RWPE1 (cell line): ENCODE measurements around the gene SOCS1.

Source experiments
- CTCF ChIA-PET: fragments of 350-600 bp; sonication (Branson Sonifier 250); formaldehyde crosslinking; extraction: SDS; loops from one replicate; lab custom pipeline; 2021; lab: Yijun Ruan, JAX
- POLR2A ChIA-PET: fragments of 400-600 bp; formaldehyde crosslinking; extraction: SDS; loops from one replicate; lab custom pipeline; 2020; ENCODE audit warnings: antibody characterized with exemption; ENCODE audit not compliant: low non-redundant PET; lab: Yijun Ruan, JAX
- DNase-seq: peaks from one replicate; pipeline ENCODE4 v3.0.0; 2012; ENCODE audit warnings: low spot score
- H3K27ac ChIP-seq: fragments of 450-650 bp; 2 replicates; pipeline ENCODE4 v1.5.1; 2017
- TF ChIP-seq, protein P1 (sequence below): fragments of 450-650 bp; conservative IDR thresholded peaks from 2 replicates; pipeline ENCODE4 v1.5.1; 2017; ENCODE audit warnings: low read depth, mild to moderate bottlenecking

Gene SOCS1

DNA sequence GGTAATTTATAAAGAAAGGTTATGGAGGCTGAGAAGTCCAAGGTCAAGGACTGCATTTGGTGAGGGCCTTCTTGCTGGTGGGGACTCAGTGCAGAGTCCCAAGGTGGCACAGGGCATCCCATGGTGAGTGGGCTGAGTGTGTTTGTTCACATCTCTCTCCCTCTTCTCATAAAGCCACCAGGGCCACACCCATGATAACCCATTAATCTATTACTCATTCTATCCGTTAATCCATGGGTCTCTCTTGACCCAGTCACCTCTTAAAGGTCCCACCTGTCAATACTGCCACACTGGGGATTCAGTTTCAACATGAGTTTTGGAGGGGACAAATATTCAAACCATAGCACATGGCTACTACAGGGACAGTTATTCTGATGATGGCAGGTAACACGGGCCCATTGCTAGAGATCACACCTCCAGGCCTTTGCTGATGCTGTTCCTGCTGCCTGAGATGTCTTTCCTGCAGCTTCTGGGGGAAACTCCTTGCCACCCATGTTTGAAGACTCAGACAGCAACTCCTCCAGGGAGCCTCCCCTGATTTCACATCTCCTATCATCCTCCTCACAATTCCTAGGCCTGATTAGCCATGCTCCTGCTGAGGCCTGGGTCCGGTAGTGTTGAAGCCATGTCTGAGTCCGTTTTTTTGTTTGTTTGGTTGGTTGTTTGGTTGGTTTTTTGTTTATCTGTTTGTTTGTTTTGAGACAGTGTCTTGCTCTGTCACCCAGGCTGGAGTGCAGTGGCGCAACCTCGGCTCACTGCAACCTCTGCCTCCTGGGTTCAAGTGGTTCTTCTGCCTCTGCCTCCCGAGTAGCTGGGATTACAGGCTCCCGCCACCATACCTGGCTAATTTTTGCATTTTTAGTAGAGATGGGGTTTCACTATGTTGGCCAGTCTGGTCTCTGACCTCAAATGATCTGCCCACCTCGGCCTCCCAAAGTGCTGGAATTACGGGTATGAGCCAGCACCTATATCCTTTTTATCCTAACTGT is 16.1 kb downstream of the SOCS1 start:
- ChIA-PET CTCF (interaction anchor here (0.7 kb wide), 1 partner anchor 146 kb away, joined by 11 read pairs; no protein-coding TSS in a partner anchor), POLR2A (no interaction called here)
- TF ChIP-seq, protein P1, sequence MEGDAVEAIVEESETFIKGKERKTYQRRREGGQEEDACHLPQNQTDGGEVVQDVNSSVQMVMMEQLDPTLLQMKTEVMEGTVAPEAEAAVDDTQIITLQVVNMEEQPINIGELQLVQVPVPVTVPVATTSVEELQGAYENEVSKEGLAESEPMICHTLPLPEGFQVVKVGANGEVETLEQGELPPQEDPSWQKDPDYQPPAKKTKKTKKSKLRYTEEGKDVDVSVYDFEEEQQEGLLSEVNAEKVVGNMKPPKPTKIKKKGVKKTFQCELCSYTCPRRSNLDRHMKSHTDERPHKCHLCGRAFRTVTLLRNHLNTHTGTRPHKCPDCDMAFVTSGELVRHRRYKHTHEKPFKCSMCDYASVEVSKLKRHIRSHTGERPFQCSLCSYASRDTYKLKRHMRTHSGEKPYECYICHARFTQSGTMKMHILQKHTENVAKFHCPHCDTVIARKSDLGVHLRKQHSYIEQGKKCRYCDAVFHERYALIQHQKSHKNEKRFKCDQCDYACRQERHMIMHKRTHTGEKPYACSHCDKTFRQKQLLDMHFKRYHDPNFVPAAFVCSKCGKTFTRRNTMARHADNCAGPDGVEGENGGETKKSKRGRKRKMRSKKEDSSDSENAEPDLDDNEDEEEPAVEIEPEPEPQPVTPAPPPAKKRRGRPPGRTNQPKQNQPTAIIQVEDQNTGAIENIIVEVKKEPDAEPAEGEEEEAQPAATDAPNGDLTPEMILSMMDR = no peak
- DNase-seq = no peak
- H3K27ac ChIP-seq = no peak overlapping the region

GRCh38 chr16:11238272-11239202 is 17.5 kb downstream of the SOCS1 start:
- TF ChIP-seq, protein P1 = no peak
- DNase-seq = no peak
- POLR2A ChIA-PET = no interaction called here
- no peak overlapping the region for H3K27ac ChIP-seq
- CTCF ChIA-PET = interaction anchor here (0.5 kb wide), 1 partner anchor 658 kb away, joined by 4 read pairs; the partner anchor contains the start of gene EMP2

DNA sequence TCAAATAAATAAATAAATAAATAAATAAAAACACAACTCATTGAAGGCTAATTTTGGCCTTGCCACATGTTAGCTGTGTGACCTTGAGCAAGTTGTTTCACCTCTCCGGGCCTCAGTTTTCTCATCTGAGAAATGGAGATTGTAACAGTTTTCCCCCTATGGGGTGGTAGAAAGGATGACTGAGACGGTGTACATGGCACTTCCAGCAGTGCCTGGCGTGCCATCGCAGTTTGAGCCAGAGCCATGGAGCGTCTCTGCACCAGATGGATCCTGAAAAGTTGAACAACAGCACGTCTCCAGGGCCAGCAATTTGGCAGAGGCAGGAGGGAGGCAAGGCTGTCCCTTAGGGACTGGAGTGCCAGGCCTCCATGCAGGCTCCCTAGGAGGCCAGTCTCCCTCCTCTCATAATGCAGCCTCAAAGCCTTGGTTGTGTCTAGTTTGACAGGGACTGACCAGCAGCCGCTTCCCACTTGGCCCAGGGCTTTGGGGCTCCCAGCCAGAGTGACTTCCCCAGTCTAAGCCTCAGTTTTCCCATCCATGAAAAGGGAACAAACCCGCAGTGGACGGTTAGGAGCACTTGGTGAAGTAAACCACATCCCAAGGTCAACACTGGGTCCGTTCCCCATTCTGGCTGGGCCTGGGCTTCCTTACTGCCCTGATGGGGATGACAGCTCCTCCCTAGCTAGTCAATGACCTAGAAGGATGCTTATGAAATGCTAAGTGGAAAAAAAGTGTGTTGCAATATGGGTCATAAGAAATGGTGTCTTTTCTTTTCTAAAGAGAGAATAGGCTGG is 19.3 kb downstream of the SOCS1 start:
- TF ChIP-seq, protein P1 = no peak
- CTCF ChIA-PET = interaction anchor here (0.5 kb wide), 1 partner anchor 715 kb away, joined by 3 read pairs; no protein-coding TSS in a partner anchor
- H3K27ac ChIP-seq = no peak overlapping the region
- POLR2A ChIA-PET = no interaction called here
- DNase-seq = no peak

DNA sequence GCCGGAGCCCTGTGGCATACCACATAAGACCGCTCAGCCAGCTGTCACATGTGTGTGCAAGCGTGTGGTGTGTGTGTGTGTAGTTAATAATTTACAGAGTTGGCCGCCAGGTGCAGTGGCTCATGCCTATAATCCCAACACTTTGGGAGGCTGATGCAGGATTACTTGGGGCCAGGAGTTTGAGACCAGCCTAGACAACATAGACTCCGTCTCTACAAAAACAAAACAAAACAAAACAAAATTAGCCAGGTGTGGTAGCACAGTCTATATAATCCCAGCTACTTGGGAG is 20.4 kb downstream of the SOCS1 start:
- POLR2A ChIA-PET = no interaction called here

GRCh38 chr16:11234884-11235702 is 20.9 kb downstream of the SOCS1 start:
- POLR2A ChIA-PET = no interaction called here
- DNase-seq = no peak
- TF ChIP-seq, protein P1 = no peak
- CTCF ChIA-PET = no interaction called here
- no peak overlapping the region for H3K27ac ChIP-seq

More for the DNA sequence above, 20.4 kb downstream of the SOCS1 start:
- H3K27ac ChIP-seq = no peak overlapping the region
- TF ChIP-seq, protein P1 = no peak
- DNase-seq = no peak
- CTCF ChIA-PET = interaction anchor here (0.5 kb wide), 1 partner anchor 714 kb away, joined by 3 read pairs; no protein-coding TSS in a partner anchor
